ENCODE data around the gene DGKG.

- TF ChIP-seq CTCF (conservative IDR thresholded peaks at IDR 0.05; ENCODE audit: low read length) (no peak), EZH2phosphoT487 (IDR thresholded peaks at IDR 0.05; ENCODE audit: borderline replicate concordance) (no peak)
Observed at GRCh38 chr3:186283651-186284348, 78.2 kb downstream of the DGKG start.
